OCI-LY7 (cell line): ENCODE measurements around the gene GAP43.

Experiments used
- EZH2phosphoT487 ChIP-seq: fragments of 200-600 bp; sonication (generic); IDR thresholded peaks from 2 replicates; pipeline ENCODE4 v1.6.1; 2018; ENCODE audit warnings: low read depth, borderline replicate concordance, mild to moderate bottlenecking, mixed run types, antibody characterized with exemption, low read length, moderate library complexity, mixed read lengths
- TF ChIP-seq, protein P1 (sequence below): fragments of 200-600 bp; sonication (generic); conservative IDR thresholded peaks from 2 replicates; pipeline ENCODE4 v1.5.1; 2014; ENCODE audit warnings: mild to moderate bottlenecking, antibody characterized with exemption, low read length, moderate library complexity, mixed read lengths

DNA sequence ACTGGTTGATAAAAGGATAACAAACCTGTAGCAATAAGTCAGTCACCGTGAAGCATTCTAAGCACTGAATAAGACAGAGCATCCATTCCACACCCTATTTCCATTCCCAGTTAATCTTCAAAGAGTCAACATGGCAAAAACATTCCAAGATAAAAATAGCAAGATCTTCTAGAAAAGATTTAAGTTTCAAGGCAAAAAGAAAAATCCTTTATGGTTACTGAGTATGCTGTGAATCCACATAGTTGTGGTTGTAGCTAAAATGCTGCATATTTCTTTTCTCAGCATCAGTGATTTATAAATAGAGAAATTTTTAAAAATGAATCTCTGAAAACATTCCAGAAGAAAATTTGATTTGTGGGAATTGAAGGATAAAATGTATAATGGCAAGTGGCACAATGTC, 21.1 kb downstream of the GAP43 start:
- TF ChIP-seq, protein P1, sequence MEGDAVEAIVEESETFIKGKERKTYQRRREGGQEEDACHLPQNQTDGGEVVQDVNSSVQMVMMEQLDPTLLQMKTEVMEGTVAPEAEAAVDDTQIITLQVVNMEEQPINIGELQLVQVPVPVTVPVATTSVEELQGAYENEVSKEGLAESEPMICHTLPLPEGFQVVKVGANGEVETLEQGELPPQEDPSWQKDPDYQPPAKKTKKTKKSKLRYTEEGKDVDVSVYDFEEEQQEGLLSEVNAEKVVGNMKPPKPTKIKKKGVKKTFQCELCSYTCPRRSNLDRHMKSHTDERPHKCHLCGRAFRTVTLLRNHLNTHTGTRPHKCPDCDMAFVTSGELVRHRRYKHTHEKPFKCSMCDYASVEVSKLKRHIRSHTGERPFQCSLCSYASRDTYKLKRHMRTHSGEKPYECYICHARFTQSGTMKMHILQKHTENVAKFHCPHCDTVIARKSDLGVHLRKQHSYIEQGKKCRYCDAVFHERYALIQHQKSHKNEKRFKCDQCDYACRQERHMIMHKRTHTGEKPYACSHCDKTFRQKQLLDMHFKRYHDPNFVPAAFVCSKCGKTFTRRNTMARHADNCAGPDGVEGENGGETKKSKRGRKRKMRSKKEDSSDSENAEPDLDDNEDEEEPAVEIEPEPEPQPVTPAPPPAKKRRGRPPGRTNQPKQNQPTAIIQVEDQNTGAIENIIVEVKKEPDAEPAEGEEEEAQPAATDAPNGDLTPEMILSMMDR, result no peak
- TF ChIP-seq EZH2phosphoT487, result no peak
